Keratinocyte (primary cell): Measurements from ENCODE around the gene TTI1. TPM values are rescaled to one million over a fixed set of nuclear protein-coding genes. Genes with fewer than 3 reads are reported as not detected.
A peak's percentile ranks its signal among the peaks of the same experiment; 100 is the strongest.

Experiments
- DNase-seq: peaks from one replicate; pipeline ENCODE4 v3.0.0-alpha.2; 2011; ENCODE audit warnings: low read depth, missing footprints, low spot score
- FAIRE-seq: peaks from 2 replicates; lab custom pipeline; 2011; peaks lifted over from hg19 to GRCh38; lab: Jason Lieb, UNC
- H2AFZ ChIP-seq: 2 replicates; pipeline ENCODE4 v1.6.0; 2012; ENCODE audit warnings: low read length, control low read depth, inconsistent platforms; ENCODE audit not compliant: control insufficient read depth
- H3K27ac ChIP-seq: 2 replicates; pipeline ENCODE4 v1.5.1; 2011; ENCODE audit warnings: low read length; ENCODE audit not compliant: control insufficient read depth, insufficient read depth
- H3K27me3 ChIP-seq: 3 replicates; pipeline ENCODE4 v1.6.0; 2011; ENCODE audit warnings: low read length; ENCODE audit not compliant: control insufficient read depth, insufficient read depth; ENCODE audit errors: extremely low read depth
- H3K36me3 ChIP-seq, 2 experiments: 2 replicates in 1 of 2; 3 replicates in 1 of 2; pipeline ENCODE4 v1.5.1; 2011; ENCODE audit warnings: low read length in 2 of 2, mild to moderate bottlenecking in 1 of 2; ENCODE audit not compliant: control insufficient read depth in 2 of 2, insufficient read depth in 2 of 2; ENCODE audit errors: extremely low read depth in 1 of 2
- H3K4me1 ChIP-seq: 3 replicates; pipeline ENCODE4 v1.5.1; 2011; ENCODE audit warnings: low read length; ENCODE audit not compliant: control insufficient read depth, insufficient read depth; ENCODE audit errors: extremely low read depth
- H3K4me2 ChIP-seq: 3 replicates; pipeline ENCODE4 v1.6.0; 2011; ENCODE audit warnings: low read depth, low read length; ENCODE audit not compliant: control insufficient read depth, insufficient read depth; ENCODE audit errors: extremely low read depth
- H3K4me3 ChIP-seq, 3 experiments: fragments of 200-600 bp in 1 of 3; sonication (generic) in 1 of 3; 2 replicates in 2 of 3; 3 replicates in 1 of 3; pipeline ENCODE4 v1.5.1; 2011 to 2016; ENCODE audit warnings: low read length in 3 of 3, mild to moderate bottlenecking in 3 of 3, control low read depth in 2 of 3, inconsistent platforms in 1 of 3, low read depth in 1 of 3, mixed read lengths in 1 of 3, mixed run types in 1 of 3, moderate library complexity in 1 of 3; ENCODE audit not compliant: control insufficient read depth in 2 of 3, insufficient read depth in 2 of 3; ENCODE audit errors: extremely low read depth in 1 of 3
- H3K79me2 ChIP-seq: 2 replicates; pipeline ENCODE4 v1.6.0; 2012; ENCODE audit warnings: low read length; ENCODE audit not compliant: control insufficient read depth, insufficient read depth
- H3K9ac ChIP-seq: 3 replicates; pipeline ENCODE4 v1.6.0; 2011; ENCODE audit warnings: low read length; ENCODE audit not compliant: control insufficient read depth, insufficient read depth; ENCODE audit errors: extremely low read depth
- H3K9me1 ChIP-seq: 3 replicates; pipeline ENCODE4 v1.6.0; 2011; ENCODE audit warnings: low read length; ENCODE audit not compliant: control insufficient read depth, insufficient read depth; ENCODE audit errors: extremely low read depth
- H3K9me3 ChIP-seq: 2 replicates; pipeline ENCODE4 v1.5.1; 2012; ENCODE audit warnings: low read depth, low read length; ENCODE audit not compliant: control insufficient read depth
- H4K20me1 ChIP-seq: 3 replicates; pipeline ENCODE4 v1.6.0; 2011; ENCODE audit warnings: low read length; ENCODE audit not compliant: control insufficient read depth, insufficient read depth; ENCODE audit errors: extremely low read depth
- EZH2 ChIP-seq: IDR thresholded peaks from one replicate; pipeline ENCODE4 v1.6.1; 2012; ENCODE audit warnings: inconsistent platforms, mild to moderate bottlenecking, low read length, moderate library complexity
- dilution Hi-C: fragments of 300-500 bp; cut with MboI; formaldehyde crosslinking; loops from one replicate; pipeline ENCODE4 v1.7.0; 2020; ENCODE audit warnings: low sequenced_read_pairs; ENCODE audit not compliant: extremely low pct_ligation_motif_present
- polyA plus RNA-seq, 5 experiments: library from polyadenylated mRNA; depleted of rRNA in 3 of 5; stranded (reverse) in 3 of 5; stranded (forward) in 1 of 5; unstranded in 1 of 5; fragments of >200 nt; gene quantifications; 1 replicate in 1 of 5; 2 replicates in 3 of 5; 3 replicates in 1 of 5; pipeline versions ENCODE4 v1.2.1 to v1.2.3, GENCODE V29; 2011 to 2012; ENCODE audit warnings: missing spikeins in 2 of 5, low read depth in 1 of 5, low replicate concordance in 1 of 5
- TF ChIP-seq, protein P1 (sequence below), 3 experiments: IDR thresholded peaks in 1 of 3; conservative IDR thresholded peaks in 1 of 3; optimal IDR thresholded peaks in 1 of 3; 2 replicates in 2 of 3; 3 replicates in 1 of 3; pipeline versions ENCODE3 to v1.5.1; 2011; ENCODE audit warnings: low read length in 3 of 3, mild to moderate bottlenecking in 3 of 3, moderate library complexity in 2 of 3, control low read depth in 1 of 3, inconsistent platforms in 1 of 3; ENCODE audit not compliant: insufficient read depth in 2 of 3; ENCODE audit errors: extremely low read depth in 1 of 3

TTI1 gene
- polyA plus RNA-seq, 1 donor (not counting 4 experiments of a cell fraction or from before 2014, with no cell fraction given) = 13.5 TPM

GRCh38 chr20:37995856-37996605 lies 37.2 kb downstream of the TTI1 start:
- dilution Hi-C loops = no loop called here
- Histone ChIP-seq H4K20me1 (no peaks in the 10 kb centered on the region), H3K27ac (no peak overlapping the region), H2AFZ (no peak overlapping the region), H3K4me3 (no peak overlapping the region), H3K36me3 (peaks cover 8 to 52% of the 10 kb centered on the region in 2 experiments), H3K9ac (no peak overlapping the region), H3K79me2 (no peaks in the 10 kb centered on the region), H3K9me1 (peaks cover 3% of the 10 kb centered on the region), H3K4me2 (no peak overlapping the region), H3K27me3 (no peaks in the 10 kb centered on the region), H3K9me3 (no peaks in the 10 kb centered on the region), H3K4me1 (peaks cover 15% of the 10 kb centered on the region)
- TF ChIP-seq, protein P1, sequence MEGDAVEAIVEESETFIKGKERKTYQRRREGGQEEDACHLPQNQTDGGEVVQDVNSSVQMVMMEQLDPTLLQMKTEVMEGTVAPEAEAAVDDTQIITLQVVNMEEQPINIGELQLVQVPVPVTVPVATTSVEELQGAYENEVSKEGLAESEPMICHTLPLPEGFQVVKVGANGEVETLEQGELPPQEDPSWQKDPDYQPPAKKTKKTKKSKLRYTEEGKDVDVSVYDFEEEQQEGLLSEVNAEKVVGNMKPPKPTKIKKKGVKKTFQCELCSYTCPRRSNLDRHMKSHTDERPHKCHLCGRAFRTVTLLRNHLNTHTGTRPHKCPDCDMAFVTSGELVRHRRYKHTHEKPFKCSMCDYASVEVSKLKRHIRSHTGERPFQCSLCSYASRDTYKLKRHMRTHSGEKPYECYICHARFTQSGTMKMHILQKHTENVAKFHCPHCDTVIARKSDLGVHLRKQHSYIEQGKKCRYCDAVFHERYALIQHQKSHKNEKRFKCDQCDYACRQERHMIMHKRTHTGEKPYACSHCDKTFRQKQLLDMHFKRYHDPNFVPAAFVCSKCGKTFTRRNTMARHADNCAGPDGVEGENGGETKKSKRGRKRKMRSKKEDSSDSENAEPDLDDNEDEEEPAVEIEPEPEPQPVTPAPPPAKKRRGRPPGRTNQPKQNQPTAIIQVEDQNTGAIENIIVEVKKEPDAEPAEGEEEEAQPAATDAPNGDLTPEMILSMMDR (optimal IDR thresholded peaks at IDR 0.05 in 1 of 3, IDR thresholded peaks at IDR 0.05 in 1 of 3, conservative IDR thresholded peaks at IDR 0.05 in 1 of 3; ENCODE audit: extremely low read depth in 1 of 3, insufficient read depth in 2 of 3, low read length in 3 of 3) = no peak
- no peak for TF ChIP-seq EZH2
- DNase-seq (no peak), FAIRE-seq (no peak)

DNA sequence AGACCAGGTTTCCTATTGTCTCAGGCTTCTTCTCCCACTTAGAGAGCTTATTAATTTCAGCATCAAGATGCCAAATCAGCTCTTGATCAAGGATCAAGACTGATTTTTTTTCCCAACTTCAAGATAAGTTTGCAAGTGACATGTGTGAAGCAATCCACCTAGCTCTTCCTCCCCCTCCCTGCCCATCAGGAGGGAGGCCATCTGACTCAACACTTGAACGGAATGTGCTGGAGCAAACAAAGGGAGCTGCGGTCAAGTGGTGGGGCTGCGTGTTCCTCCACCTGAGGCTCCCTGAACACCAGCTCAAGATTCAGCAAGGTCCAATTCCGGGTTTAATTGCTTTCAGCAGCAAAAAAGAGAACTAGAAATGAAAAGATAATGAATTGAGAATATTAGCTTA lies 38.7 kb downstream of the TTI1 start:
- dilution Hi-C loops = no loop called here
- Histone ChIP-seq H3K9me1 (peaks cover 3% of the 10 kb centered on the region), H3K9ac (no peak overlapping the region), H2AFZ (no peak overlapping the region), H4K20me1 (no peaks in the 10 kb centered on the region), H3K4me3 (no peak overlapping the region), H3K4me1 (peaks cover 29% of the 10 kb centered on the region), H3K4me2 (no peak overlapping the region), H3K36me3 (peaks cover 6 to 43% of the 10 kb centered on the region in 2 experiments), H3K9me3 (no peaks in the 10 kb centered on the region), H3K27me3 (no peaks in the 10 kb centered on the region), H3K27ac (no peak overlapping the region), H3K79me2 (no peaks in the 10 kb centered on the region)
- no peak for TF ChIP-seq EZH2
- TF ChIP-seq, protein P1 (optimal IDR thresholded peaks at IDR 0.05 in 1 of 3, IDR thresholded peaks at IDR 0.05 in 1 of 3, conservative IDR thresholded peaks at IDR 0.05 in 1 of 3; ENCODE audit: extremely low read depth in 1 of 3, insufficient read depth in 2 of 3, low read length in 3 of 3) = no peak
- FAIRE-seq (no peak), DNase-seq (peak; percentile 5)
